AG09319 (cell line): ENCODE data around the gene PAWR.

Experiments
- DNase-seq: peaks from one replicate; pipeline ENCODE4 v3.0.0-alpha.2; 2010; ENCODE audit warnings: low read depth; ENCODE audit errors: extremely low read depth
- CTCF ChIP-seq: IDR thresholded peaks from 2 replicates; pipeline ENCODE4 v1.5.1; 2011; ENCODE audit warnings: low read depth, mild to moderate bottlenecking, inconsistent platforms, low read length, moderate library complexity

PAWR gene

GRCh38 chr12:79555028-79555925 lies 135.5 kb downstream of the PAWR start:
- TF ChIP-seq CTCF, result peak; percentile 73
- DNase-seq, result no peak

- no peak for DNase-seq
- TF ChIP-seq CTCF, result no peak
These were observed 136.7 kb downstream of the PAWR start for GRCh38 chr12:79553863-79554574.

GRCh38 chr12:79552192-79552591 lies 138.6 kb downstream of the PAWR start:
- no peak for DNase-seq
- TF ChIP-seq CTCF, result no peak

GRCh38 chr12:79549531-79550271 lies 141.1 kb downstream of the PAWR start:
- DNase-seq, result no peak
- TF ChIP-seq CTCF, result no peak

GRCh38 chr12:79548610-79548924 lies 142.2 kb downstream of the PAWR start:
- no peak for TF ChIP-seq CTCF
- no peak for DNase-seq

GRCh38 chr12:79547735-79548609 lies 142.8 kb downstream of the PAWR start:
- DNase-seq, result peak; percentile 52
- peak; percentile 72 for TF ChIP-seq CTCF
